Ovary (tissue), 3 donors: ENCODE data around the gene BAK1.

Source experiments
- EP300 ChIP-seq: sonication (generic); formaldehyde crosslinking; IDR thresholded peaks from one replicate; pipeline ENCODE4 v1.6.1; 2017; ENCODE audit warnings: antibody characterized with exemption
- TF ChIP-seq, protein P1 (sequence below), 3 donors: fragments of 450-650 bp in 2 of 3; fragments of 200-600 bp in 1 of 3; IDR thresholded peaks; one replicate each; pipeline versions ENCODE4 v1.5.1 to v1.8.0; 2016 to 2022; ENCODE audit warnings: antibody characterized with exemption in 3 of 3, mild to moderate bottlenecking in 1 of 3
- donor health status: DM: no; HTN: no; CAD: no.

DNA sequence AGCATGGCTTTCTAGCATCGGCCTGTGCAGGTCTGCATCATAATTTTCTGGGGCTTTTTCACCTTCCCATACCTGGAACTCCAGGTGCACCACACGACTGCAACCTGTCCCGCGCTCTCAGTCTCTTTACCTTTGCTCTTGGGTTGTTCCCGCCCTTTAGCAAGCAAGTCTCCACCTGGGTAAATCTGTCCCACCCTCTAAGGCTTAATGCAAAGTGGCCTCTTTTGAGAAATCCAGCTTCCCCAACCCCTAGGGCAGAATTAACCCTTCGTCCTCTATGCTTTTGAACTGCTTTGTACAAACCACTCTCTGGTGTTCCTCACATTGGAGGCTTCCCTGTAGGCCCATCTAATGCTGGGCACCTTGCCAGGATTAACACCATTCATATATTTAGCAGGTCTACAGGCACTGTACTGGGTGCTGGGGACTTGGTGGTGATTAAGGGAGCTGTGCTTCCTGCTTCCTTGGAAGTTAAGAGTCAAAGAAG, 43.9 kb upstream of the BAK1 start:
- TF ChIP-seq, protein P1, sequence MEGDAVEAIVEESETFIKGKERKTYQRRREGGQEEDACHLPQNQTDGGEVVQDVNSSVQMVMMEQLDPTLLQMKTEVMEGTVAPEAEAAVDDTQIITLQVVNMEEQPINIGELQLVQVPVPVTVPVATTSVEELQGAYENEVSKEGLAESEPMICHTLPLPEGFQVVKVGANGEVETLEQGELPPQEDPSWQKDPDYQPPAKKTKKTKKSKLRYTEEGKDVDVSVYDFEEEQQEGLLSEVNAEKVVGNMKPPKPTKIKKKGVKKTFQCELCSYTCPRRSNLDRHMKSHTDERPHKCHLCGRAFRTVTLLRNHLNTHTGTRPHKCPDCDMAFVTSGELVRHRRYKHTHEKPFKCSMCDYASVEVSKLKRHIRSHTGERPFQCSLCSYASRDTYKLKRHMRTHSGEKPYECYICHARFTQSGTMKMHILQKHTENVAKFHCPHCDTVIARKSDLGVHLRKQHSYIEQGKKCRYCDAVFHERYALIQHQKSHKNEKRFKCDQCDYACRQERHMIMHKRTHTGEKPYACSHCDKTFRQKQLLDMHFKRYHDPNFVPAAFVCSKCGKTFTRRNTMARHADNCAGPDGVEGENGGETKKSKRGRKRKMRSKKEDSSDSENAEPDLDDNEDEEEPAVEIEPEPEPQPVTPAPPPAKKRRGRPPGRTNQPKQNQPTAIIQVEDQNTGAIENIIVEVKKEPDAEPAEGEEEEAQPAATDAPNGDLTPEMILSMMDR (IDR thresholded peaks at IDR 0.05): no peak
- no peak for TF ChIP-seq EP300
